Fibroblast of lung (primary cell): ENCODE results near the gene OGA.

ENCODE experiments used
- CTCF ChIP-seq, 2 donors: IDR thresholded peaks in 1 of 2; conservative IDR thresholded peaks in 1 of 2; 1 replicate in 1 of 2; 2 replicates in 1 of 2; pipeline ENCODE4 v1.5.1; 2011 to 2012; ENCODE audit warnings: low read length in 2 of 2, control low read depth in 1 of 2, inconsistent platforms in 1 of 2, low read depth in 1 of 2, mild to moderate bottlenecking in 1 of 2
- EZH2 ChIP-seq: IDR thresholded peaks from 2 replicates; pipeline ENCODE4 v1.5.1; 2012; ENCODE audit warnings: low read length, control low read depth, mild to moderate bottlenecking; ENCODE audit errors: missing control alignments

- TF ChIP-seq CTCF (conservative IDR thresholded peaks at IDR 0.05 in 1 of 2, IDR thresholded peaks at IDR 0.05 in 1 of 2; ENCODE audit: low read depth in 1 of 2, low read length in 2 of 2) (no peak), EZH2 (no peak)
Measured at GRCh38 chr10:101766306-101766705, 51.9 kb downstream of the OGA start.
